ENCODE measurements around the gene AP1S1.

- TF ChIP-seq CTCF (IDR thresholded peaks at IDR 0.05; ENCODE audit: insufficient read depth, low read depth, low read length), result no peak
- no peak for TF ChIP-seq EZH2 (IDR thresholded peaks at IDR 0.05; ENCODE audit: insufficient read depth, low read length)
Measured at GRCh38 chr7:101169110-101169837, 15.0 kb downstream of the AP1S1 start.
